ENCODE data around the gene GLOD4.

GLOD4 gene

GRCh38 chr17:733743-734142 lies 48.3 kb downstream of the GLOD4 start:
- DNase-seq, result no peak

DNA sequence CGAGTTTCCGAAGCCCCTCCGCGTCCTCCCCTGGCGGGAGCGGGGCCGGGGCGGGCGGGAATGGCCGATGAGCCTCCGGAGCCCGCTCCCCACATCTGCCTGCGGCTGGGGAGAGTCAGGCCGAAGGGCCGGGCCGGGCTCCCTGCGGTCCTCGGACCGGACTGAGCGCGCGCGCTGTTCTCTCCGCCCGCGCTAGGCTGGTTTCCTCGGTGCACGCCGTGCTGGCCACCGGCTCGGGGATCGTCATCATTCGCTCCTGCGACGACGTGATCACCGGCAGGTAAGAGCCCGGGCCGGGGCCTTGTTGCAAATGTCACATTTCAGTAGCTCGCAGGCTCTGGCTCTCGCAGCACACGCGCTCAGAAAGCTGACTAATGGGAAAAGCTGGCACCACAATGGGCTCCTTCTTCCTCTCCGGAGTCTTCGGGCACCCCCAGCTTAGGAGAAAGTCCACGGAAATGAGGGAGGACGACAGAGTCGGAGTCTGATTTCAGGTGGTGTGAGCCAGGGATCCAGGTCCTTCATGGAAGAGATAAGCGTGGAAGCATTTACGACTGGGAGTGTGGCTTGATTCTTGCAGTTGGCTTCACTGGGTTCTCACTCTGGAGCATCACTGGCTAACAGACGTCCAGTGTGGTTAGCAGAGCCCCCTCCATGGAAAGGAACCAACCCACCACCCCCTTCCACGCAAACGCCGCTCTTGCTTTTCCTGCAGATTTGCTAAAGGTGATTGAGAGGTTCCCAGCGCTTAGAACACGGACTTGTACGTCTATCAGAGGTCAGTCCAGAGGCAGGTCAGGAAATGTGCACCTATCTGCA lies 49.0 kb downstream of the GLOD4 start:
- DNase-seq, result no peak

- DNase-seq, result peak; percentile 29 to 54
Measured at GRCh38 chr17:732067-732901, 49.8 kb downstream of the GLOD4 start, which contains the start of gene TLCD3A. Gene TLCD3A (plus strand): TSS chr17:732596. CDS start chr17:732648, 52 bp downstream.

GRCh38 chr17:731644-732066 lies 50.4 kb downstream of the GLOD4 start:
- no peak for DNase-seq

DNA sequence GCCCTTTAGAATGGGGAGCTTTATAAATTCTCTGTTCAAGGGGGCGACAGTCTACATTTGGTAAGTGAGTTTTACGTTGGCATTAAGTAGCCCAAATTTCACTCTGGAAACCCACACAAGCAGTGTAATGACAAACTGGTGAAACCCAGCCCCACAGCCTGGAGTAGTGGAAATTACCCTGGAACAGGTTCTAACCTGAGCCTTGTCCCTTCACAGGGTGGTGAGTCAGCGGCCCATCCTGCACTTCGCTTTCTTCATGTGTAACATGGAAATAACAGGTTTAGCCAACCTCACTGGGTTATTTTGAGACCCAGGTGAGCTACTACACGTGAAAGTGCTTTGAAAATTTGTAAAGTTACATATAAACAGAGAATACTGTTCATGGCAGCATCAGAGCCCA lies 53.2 kb downstream of the GLOD4 start:
- DNase-seq, result no peak

DNA sequence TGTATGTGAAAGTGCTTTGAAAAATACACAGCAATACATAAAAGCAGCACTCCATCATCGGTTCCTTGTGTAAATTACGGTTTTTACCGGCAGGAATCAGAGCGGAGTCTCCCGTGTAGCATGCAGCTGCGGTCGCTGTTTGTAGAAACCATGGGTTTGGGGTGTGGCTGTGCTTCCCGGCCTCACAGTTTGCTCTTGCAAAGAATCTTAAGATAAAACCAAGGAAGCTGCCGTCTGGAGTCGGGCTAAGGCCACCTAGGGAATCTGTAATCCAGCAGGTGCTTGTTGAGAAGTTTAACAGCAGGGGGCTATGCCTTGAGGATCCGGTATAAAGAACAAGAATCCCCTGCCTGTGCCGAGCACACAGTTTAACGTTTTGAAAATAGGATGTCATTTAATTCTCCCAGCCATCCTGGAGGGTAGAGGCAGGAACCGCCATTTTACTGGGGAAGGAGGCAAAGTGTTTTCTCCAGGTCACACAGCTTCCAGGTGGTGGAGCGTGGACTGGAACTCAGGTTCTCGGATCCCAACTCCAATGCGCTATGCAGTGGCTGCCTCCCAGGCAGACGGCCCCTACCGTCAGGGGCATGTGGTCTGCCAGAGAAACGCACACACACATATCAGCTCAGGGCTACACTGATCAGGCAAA lies 55.7 kb downstream of the GLOD4 start:
- DNase-seq, result no peak

DNA sequence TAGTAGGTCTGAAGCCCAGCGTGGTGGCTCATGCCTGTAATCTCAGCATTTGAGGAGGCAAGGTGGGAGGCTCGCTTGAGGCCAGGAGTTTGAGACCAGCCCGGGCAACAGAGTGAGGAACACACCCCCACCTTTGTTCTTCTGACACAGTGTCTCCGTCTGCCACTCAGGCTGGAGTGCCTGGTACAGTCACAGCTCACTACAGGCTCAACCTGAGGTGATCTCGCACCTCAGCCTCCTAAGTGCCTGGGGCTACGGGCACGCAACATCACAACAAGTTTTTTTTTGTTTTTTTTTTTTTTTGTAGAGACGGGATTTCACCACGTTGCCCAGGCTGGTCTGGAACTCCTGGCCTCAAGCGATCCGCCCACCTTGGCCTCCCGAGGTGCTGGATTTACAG lies 56.3 kb downstream of the GLOD4 start:
- DNase-seq, result no peak

GRCh38 chr17:725084-725483 lies 57.0 kb downstream of the GLOD4 start:
- DNase-seq, result no peak

DNA sequence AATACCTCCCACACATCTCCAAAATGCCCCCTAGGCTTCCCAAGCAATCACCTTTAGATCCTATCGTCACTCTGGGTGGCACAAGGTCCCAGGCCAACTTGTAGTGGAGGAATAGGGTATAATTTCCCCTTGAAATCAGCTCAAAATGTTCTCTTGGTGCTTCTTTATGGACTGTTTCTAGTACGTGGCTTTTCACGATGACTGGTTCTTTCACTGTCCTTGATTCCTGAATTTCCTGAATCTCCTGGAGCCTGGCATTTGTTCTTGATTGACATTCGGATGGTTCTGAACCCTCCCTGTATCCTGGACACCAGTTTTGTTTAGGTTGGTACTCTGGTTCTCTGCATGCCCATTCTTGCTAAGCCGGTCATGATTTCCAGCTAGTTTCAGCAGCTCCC lies 60.5 kb downstream of the GLOD4 start:
- no peak for DNase-seq

DNA sequence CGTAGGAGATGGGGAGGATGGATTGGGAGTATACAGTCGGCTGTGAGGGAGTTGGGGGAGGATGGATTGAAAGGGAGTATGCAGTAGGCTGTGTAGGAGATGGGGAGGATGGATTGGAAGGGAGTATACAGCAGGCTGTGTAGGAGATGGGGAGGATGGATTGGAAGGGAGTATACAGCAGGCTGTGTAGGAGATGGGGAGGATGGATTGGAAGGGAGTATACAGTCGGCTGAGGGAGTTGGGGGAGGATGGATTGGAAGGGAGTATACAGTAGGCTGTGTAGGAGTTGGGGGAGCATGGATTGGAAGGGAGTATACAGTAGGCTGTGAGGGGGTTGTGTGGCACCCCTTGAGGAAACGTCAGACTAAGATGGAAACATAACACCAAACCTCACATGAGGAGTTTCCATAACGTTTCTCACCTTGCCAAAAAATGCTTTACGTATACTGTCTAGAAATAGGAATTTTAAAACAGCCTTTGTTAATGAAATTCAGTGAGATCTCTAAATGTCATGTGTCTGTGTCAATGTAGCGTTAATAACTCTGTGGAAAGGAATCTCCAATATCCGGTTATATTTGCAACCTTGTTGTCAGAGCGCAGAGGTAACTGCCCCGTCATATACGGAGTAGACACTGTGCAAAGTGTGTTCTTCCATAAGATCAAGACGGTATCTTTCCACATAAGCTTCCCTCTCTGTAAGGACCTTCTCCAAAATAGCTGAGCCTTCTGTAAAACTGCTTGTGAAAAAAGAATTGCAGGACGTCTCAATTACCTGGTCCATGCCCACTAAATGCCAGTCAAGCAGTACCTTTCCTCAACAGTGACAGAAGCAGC lies 61.2 kb downstream of the GLOD4 start:
- no peak for DNase-seq

GRCh38 chr17:718075-718474 lies 64.0 kb downstream of the GLOD4 start:
- no peak for DNase-seq

All from CD4-positive, alpha-beta T cell treated with Interleukin-4 for 1 hour (primary cell).